Measurements from ENCODE around the gene ICAM5. TPM values are rescaled to one million over a fixed set of nuclear protein-coding genes. Genes with fewer than 3 reads are reported as not detected.

Gene ICAM5
- total RNA-seq, 2 experiments from 2014 or later = 2.2 to 3.8 TPM

GRCh38 chr19:10286803-10287737, 2.7 kb upstream of the ICAM5 start, which contains the start of gene ICAM4:
ICAM4 (plus strand) TSS chr19:10286955; CDS start chr19:10287013, 58 bp downstream.
- ChIA-PET CTCF (interaction anchor here (0.5 to 6.2 kb wide), 6 partner anchors 17 to 167 kb away, joined by 3 to 47 read pairs (median 6); partner anchors contain the start of gene ICAM1), POLR2A (interaction anchor here (0.7 to 6.0 kb wide), 3 partner anchors 16 to 94 kb away, joined by 3 to 45 read pairs (median 6); partner anchors contain the start of genes ICAM1 and TYK2)

- ChIA-PET POLR2A (interaction anchor here (1.0 to 6.0 kb wide), 3 partner anchors 9 to 92 kb away, joined by 4 to 45 read pairs (median 12); partner anchors contain the start of genes ICAM1 and TYK2), CTCF (interaction anchor here (0.6 to 6.2 kb wide), 9 partner anchors 8 to 102 kb away, joined by 3 to 47 read pairs (median 4); partner anchors contain the start of gene ICAM1)
Measured at GRCh38 chr19:10288662-10289166, 1.0 kb upstream of the ICAM5 start.

- POLR2A ChIA-PET = interaction anchor here (0.6 to 6.0 kb wide), 4 partner anchors 9 to 91 kb away, joined by 4 to 45 read pairs (median 8); partner anchors contain the start of genes ICAM1 and TYK2
Measured at GRCh38 chr19:10289167-10289835, 451 bp upstream of the ICAM5 start.

GRCh38 chr19:10290357-10290875, 664 bp downstream of the ICAM5 start:
- ChIA-PET POLR2A (interaction anchor here (2.1 kb wide), 1 partner anchor 20 kb away, joined by 12 read pairs; the partner anchor contains the start of gene ICAM1), CTCF (interaction anchor here (0.6 to 6.2 kb wide), 5 partner anchors 20 to 100 kb away, joined by 3 to 47 read pairs (median 4); partner anchors contain the start of gene ICAM1)

More at GRCh38 chr19:10289167-10289835, 451 bp upstream of the ICAM5 start:
- CTCF ChIA-PET = interaction anchor here (0.6 to 6.2 kb wide), 12 partner anchors 9 to 114 kb away, joined by 3 to 47 read pairs (median 4); partner anchors contain the start of gene ICAM1

GRCh38 chr19:10290876-10291553, 1.3 kb downstream of the ICAM5 start:
- CTCF ChIA-PET = interaction anchor here (0.8 to 6.2 kb wide), 7 partner anchors 11 to 100 kb away, joined by 3 to 47 read pairs (median 4); partner anchors contain the start of gene ICAM1
- POLR2A ChIA-PET = interaction anchor here (0.5 to 2.1 kb wide), 3 partner anchors 11 to 122 kb away, joined by 3 to 12 read pairs (median 7); partner anchors contain the start of gene ICAM1

GRCh38 chr19:10291554-10292205, 1.9 kb downstream of the ICAM5 start:
- POLR2A ChIA-PET = interaction anchor here (0.5 to 2.1 kb wide), 3 partner anchors 12 to 121 kb away, joined by 3 to 12 read pairs (median 7); partner anchors contain the start of gene ICAM1
- CTCF ChIA-PET = interaction anchor here (0.8 to 1.7 kb wide), 6 partner anchors 12 to 99 kb away, joined by 3 to 8 read pairs (median 4); partner anchors contain the start of gene ICAM1

GRCh38 chr19:10292206-10292788, 2.5 kb downstream of the ICAM5 start:
- POLR2A ChIA-PET = interaction anchor here (0.5 to 2.1 kb wide), 3 partner anchors 12 to 98 kb away, joined by 6 to 12 read pairs (median 7); partner anchors contain the start of gene ICAM1
- CTCF ChIA-PET = interaction anchor here (1.3 to 1.7 kb wide), 3 partner anchors 23 to 98 kb away, joined by 3 to 8 read pairs (median 4); no protein-coding TSS in a partner anchor

- ChIA-PET POLR2A (interaction anchor here (0.5 to 2.1 kb wide), 2 partner anchors 22 to 97 kb away, joined by 6 to 12 read pairs; partner anchors contain the start of gene ICAM1), CTCF (interaction anchor here (1.7 kb wide), 1 partner anchor 24 kb away, joined by 8 read pairs; no protein-coding TSS in a partner anchor)
Measured at GRCh38 chr19:10292789-10293636, 3.3 kb downstream of the ICAM5 start.

GRCh38 chr19:10293637-10294367, 4.0 kb downstream of the ICAM5 start:
- ChIA-PET CTCF (no interaction called here), POLR2A (no interaction called here)

- ChIA-PET POLR2A (no interaction called here), CTCF (no interaction called here)
Measured at GRCh38 chr19:10294368-10294697, 4.6 kb downstream of the ICAM5 start.

GRCh38 chr19:10295305-10295846, 5.6 kb downstream of the ICAM5 start:
- ChIA-PET POLR2A (no interaction called here), CTCF (interaction anchor here (0.6 to 1.0 kb wide), 5 partner anchors 11 to 209 kb away, joined by 3 to 5 read pairs (median 4); partner anchors contain the start of gene TYK2)

- POLR2A ChIA-PET = interaction anchor here (0.5 kb wide), 1 partner anchor 21 kb away, joined by 3 read pairs; no protein-coding TSS in a partner anchor
- CTCF ChIA-PET = interaction anchor here (0.6 to 1.0 kb wide), 5 partner anchors 11 to 208 kb away, joined by 3 to 5 read pairs (median 4); partner anchors contain the start of gene TYK2
Measured at GRCh38 chr19:10295847-10296591, 6.3 kb downstream of the ICAM5 start.

GRCh38 chr19:10299545-10300458, 10.1 kb downstream of the ICAM5 start:
- ChIA-PET POLR2A (interaction anchor here (0.7 kb wide), 1 partner anchor 39 kb away, joined by 3 read pairs; no protein-coding TSS in a partner anchor), CTCF (no interaction called here)

All from activated CD8-positive, alpha-beta memory T cell treated with anti-CD3 and anti-CD28 coated beads for 36 hours (primary cell).